ENCODE measurements around the gene STAG1. TPM values are rescaled to one million over a fixed set of nuclear protein-coding genes. Genes with fewer than 3 reads are reported as not detected.

The STAG1 gene
- total and polyA plus RNA-seq, 2 of the 13 experiments (the other 11 are each of a cell fraction or from before 2014, with no cell fraction given), result 6.2 to 25.9 TPM

GRCh38 chr3:136740351-136740958 is 11.7 kb downstream of the STAG1 start (continued):
- TF ChIP-seq SNAPC2 (CRISPR knock-in tag; IDR thresholded peaks at IDR 0.05), result no peak
- TF ChIP-seq ZNF792 (CRISPR knock-in tag; IDR thresholded peaks at IDR 0.05), result no peak
- peak; percentile 69 for TF ChIP-seq CEBPG (CRISPR knock-in tag; IDR thresholded peaks at IDR 0.05)
- no peak for TF ChIP-seq SKIL (CRISPR knock-in tag; IDR thresholded peaks at IDR 0.05; ENCODE audit: borderline replicate concordance)
- no peak for TF ChIP-seq ZNF513 (CRISPR knock-in tag; conservative IDR thresholded peaks at IDR 0.05)
- TF ChIP-seq MTF2 (CRISPR knock-in tag; IDR thresholded peaks at IDR 0.05; ENCODE audit: borderline replicate concordance), result no peak
- no peak for TF ChIP-seq ZNF616 (CRISPR knock-in tag; IDR thresholded peaks at IDR 0.05; ENCODE audit: low read depth)
- no peak for TF ChIP-seq HNF4G (IDR thresholded peaks at IDR 0.05; ENCODE audit: borderline replicate concordance, low read depth, low read length)
- TF ChIP-seq HNF4G (CRISPR knock-in tag; IDR thresholded peaks at IDR 0.05; ENCODE audit: borderline replicate concordance, low read depth), result no peak
- TF ChIP-seq TRIM22 (IDR thresholded peaks at IDR 0.05), result no peak
- no peak for TF ChIP-seq RFX5 (IDR thresholded peaks at IDR 0.05; ENCODE audit: low read depth, low read length)
- TF ChIP-seq NFKB2 (CRISPR knock-in tag; IDR thresholded peaks at IDR 0.05; ENCODE audit: borderline replicate concordance), result no peak
- TF ChIP-seq ZBTB1 (CRISPR knock-in tag; IDR thresholded peaks at IDR 0.05; ENCODE audit: borderline replicate concordance), result no peak
- TF ChIP-seq KDM1A (CRISPR knock-in tag; IDR thresholded peaks at IDR 0.05), result no peak
- no peak for TF ChIP-seq MAZ (IDR thresholded peaks at IDR 0.05; ENCODE audit: borderline replicate concordance, low read depth, low read length)
- no peak for TF ChIP-seq MAZ (CRISPR knock-in tag; IDR thresholded peaks at IDR 0.05; ENCODE audit: low read depth)
- no peak for TF ChIP-seq SOX6 (IDR thresholded peaks at IDR 0.05)
- peak; percentile 48; the same call in 1 of the 2 replicates for TF ChIP-seq SOX6 (CRISPR knock-in tag; IDR thresholded peaks at IDR 0.05)
- TF ChIP-seq MYC (CRISPR knock-in tag; IDR thresholded peaks at IDR 0.05; ENCODE audit: borderline replicate concordance), result no peak
- no peak for TF ChIP-seq NFE2 (CRISPR knock-in tag; IDR thresholded peaks at IDR 0.05)
- TF ChIP-seq MEF2D (CRISPR knock-in tag; IDR thresholded peaks at IDR 0.05), result no peak
- TF ChIP-seq ZNF280D (CRISPR knock-in tag; IDR thresholded peaks at IDR 0.05), result no peak
- TF ChIP-seq SMARCC2 (IDR thresholded peaks at IDR 0.05), result no peak
- no peak for TF ChIP-seq PLRG1 (conservative IDR thresholded peaks at IDR 0.05)

Data from HepG2 (cell line).